ENCODE data around the gene FARP2.

DNA sequence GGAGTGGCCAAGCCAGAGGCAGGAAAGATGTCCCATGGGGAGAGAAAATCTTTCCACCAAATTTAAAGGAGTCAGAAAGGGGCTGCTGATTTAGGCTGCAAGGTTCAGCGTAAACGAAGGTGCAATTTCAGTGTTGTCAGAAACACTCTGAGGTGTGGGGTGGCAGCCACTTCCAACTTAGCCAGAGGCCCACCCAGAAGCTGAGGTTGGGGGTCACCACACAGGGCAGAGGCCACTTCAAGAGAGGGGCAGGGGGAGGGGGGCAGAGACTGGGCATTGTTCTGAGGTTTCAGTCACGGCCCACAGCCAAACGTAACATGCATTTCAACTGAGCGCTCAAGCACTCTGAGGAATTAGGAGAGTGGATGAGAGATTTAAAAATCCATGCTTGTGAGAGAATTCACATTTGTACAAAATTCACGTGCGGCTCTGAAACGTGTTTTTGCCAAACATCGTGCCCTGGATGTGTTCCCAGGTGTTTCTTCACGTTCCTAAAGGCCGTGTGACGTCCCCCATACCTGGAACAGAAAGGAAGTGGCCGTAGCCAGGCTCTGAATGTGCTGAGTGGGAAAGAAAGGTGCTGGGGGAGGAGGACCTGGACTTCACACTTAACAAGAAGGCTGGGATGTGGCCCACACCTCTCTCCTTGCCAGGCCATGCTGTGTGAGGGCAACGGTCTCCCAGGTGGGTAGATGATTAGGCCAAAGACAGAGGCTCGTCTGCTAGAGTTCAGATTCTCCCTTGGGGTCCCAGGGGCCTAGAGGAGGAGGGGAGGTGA, 182.9 kb downstream of the FARP2 start:
- no peak for TF ChIP-seq TCF7L2 (IDR thresholded peaks at IDR 0.05; ENCODE audit: low read depth, low read length)
- no peak for TF ChIP-seq ZNF510 (CRISPR knock-in tag; IDR thresholded peaks at IDR 0.05; ENCODE audit: low read depth)
- TF ChIP-seq, protein P1, sequence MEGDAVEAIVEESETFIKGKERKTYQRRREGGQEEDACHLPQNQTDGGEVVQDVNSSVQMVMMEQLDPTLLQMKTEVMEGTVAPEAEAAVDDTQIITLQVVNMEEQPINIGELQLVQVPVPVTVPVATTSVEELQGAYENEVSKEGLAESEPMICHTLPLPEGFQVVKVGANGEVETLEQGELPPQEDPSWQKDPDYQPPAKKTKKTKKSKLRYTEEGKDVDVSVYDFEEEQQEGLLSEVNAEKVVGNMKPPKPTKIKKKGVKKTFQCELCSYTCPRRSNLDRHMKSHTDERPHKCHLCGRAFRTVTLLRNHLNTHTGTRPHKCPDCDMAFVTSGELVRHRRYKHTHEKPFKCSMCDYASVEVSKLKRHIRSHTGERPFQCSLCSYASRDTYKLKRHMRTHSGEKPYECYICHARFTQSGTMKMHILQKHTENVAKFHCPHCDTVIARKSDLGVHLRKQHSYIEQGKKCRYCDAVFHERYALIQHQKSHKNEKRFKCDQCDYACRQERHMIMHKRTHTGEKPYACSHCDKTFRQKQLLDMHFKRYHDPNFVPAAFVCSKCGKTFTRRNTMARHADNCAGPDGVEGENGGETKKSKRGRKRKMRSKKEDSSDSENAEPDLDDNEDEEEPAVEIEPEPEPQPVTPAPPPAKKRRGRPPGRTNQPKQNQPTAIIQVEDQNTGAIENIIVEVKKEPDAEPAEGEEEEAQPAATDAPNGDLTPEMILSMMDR (CRISPR knock-in tag; IDR thresholded peaks at IDR 0.05): no peak

All from HepG2 (cell line).